Testis (tissue), 2 donors: ENCODE results near the gene TSPAN2.

ENCODE experiments used
- POLR2A ChIP-seq: fragments of 450-650 bp; IDR thresholded peaks from one replicate; pipeline ENCODE4 v1.6.1; 2017; ENCODE audit warnings: antibody characterized with exemption, mild to moderate bottlenecking, moderate library complexity
- TF ChIP-seq, protein P1 (sequence below), 3 experiments: fragments of 450-650 bp in 2 of 3; fragments of 200-600 bp in 1 of 3; sonication (generic) in 1 of 3; IDR thresholded peaks; one replicate each; pipeline ENCODE4 v1.5.1; 2016 to 2019; ENCODE audit warnings: antibody characterized with exemption in 3 of 3, mild to moderate bottlenecking in 2 of 3, moderate library complexity in 1 of 3

DNA sequence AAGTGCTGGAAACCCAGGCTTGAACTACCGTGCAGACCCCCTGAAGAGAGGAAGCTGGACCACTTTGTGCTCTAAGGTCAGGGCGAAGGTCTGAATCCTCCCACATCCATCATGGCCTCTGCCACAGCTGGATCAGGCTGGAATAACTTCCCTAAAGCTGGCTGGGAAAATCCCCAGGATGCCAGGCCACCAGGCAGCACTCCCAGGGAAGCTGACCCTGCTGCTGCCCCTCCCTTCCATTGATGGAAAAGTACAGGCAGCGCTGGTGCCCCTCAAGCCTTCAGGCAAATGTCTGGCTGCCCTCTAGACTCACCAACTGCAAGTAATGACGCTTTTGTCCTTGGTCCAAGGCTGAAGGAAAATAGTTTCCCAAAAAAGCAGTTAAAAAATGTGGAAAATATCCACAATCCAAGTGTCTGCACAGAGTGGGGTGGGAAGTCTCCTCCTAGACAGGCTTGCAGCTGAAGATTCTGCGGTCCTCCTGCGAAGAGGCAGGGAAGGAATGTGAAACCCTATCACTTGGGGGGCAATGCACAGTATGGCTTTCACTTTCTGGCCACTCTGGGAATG lies 39.9 kb upstream of the TSPAN2 start:
- TF ChIP-seq, protein P1, sequence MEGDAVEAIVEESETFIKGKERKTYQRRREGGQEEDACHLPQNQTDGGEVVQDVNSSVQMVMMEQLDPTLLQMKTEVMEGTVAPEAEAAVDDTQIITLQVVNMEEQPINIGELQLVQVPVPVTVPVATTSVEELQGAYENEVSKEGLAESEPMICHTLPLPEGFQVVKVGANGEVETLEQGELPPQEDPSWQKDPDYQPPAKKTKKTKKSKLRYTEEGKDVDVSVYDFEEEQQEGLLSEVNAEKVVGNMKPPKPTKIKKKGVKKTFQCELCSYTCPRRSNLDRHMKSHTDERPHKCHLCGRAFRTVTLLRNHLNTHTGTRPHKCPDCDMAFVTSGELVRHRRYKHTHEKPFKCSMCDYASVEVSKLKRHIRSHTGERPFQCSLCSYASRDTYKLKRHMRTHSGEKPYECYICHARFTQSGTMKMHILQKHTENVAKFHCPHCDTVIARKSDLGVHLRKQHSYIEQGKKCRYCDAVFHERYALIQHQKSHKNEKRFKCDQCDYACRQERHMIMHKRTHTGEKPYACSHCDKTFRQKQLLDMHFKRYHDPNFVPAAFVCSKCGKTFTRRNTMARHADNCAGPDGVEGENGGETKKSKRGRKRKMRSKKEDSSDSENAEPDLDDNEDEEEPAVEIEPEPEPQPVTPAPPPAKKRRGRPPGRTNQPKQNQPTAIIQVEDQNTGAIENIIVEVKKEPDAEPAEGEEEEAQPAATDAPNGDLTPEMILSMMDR (IDR thresholded peaks at IDR 0.05): no peak
- TF ChIP-seq POLR2A: no peak
